ENCODE data around the gene PIGS. TPM values are rescaled to one million over a fixed set of nuclear protein-coding genes. Genes with fewer than 3 reads are reported as not detected.

The PIGS gene
- total RNA-seq, 1 experiment from 2014 or later, result 45.8 TPM

DNA sequence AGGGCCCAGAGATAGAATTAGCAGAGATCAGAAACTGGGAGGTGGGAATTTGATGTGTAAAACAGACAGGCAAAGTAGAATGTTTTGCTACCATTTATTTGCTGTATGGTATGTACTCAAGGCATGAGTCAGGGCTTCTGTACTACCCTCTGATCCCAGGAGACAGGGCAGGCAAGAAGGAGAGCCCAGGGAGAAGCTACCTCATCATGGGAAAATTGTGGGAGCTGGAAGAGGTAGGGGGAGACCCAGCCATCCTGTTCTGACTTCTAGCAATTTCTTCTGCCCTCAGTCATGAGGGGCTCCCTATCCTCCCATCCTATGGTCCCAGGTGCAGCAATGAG, 1.7 kb upstream of the PIGS start:
- no peaks in the 10 kb centered on the region for H3K27me3 ChIP-seq (ENCODE audit: insufficient read depth, low read length)
- ChIA-PET CTCF (no interaction called here), POLR2A (no interaction called here), RAD21 (ENCODE audit: low non-redundant PET in 1 of 2, low total read pairs in 2 of 2, uncharacterized antibody in 2 of 2, unreplicated experiment in 2 of 2) (no interaction called here)
- TF ChIP-seq EZH2 (IDR thresholded peaks at IDR 0.05), result no peak
- TF ChIP-seq TCF7L2 (IDR thresholded peaks at IDR 0.05; ENCODE audit: borderline replicate concordance, extremely low read depth, insufficient read depth, insufficient read length), result no peak
- H3K79me2 ChIP-seq (ENCODE audit: insufficient read depth, low read length), result peaks cover 22% of the 10 kb centered on the region
- H3K9ac ChIP-seq (ENCODE audit: low read length), result no peak overlapping the region
- no peak overlapping the region for H2AFZ ChIP-seq (ENCODE audit: low read depth, low read length, poor library complexity, severe bottlenecking)
- no peak overlapping the region for H3K27ac ChIP-seq (ENCODE audit: low read depth, low read length)
- intact Hi-C loops (cut with micrococcal nuclease), result no loop called here
- no peaks in the 10 kb centered on the region for H4K20me1 ChIP-seq (ENCODE audit: insufficient read depth)
- peaks cover 6 to 28% of the 10 kb centered on the region in 2 experiments; a peak in 3 of 4 replicates for H3K4me1 ChIP-seq (ENCODE audit: control insufficient read depth in 1 of 2, insufficient read depth in 2 of 2, low read length in 2 of 2)
- H3K36me3 ChIP-seq (ENCODE audit: control insufficient read depth in 1 of 2, insufficient read depth in 2 of 2, low read length in 2 of 2), result peaks cover 0 to 2% of the 10 kb centered on the region in 2 experiments; a peak in 2 of 4 replicates
- no peaks in the 10 kb centered on the region for H3K9me2 ChIP-seq (ENCODE audit: insufficient read depth)
- H3K9me3 ChIP-seq (ENCODE audit: control insufficient read depth in 1 of 2, insufficient read depth in 1 of 2, low read depth in 1 of 2, low read length in 2 of 2), result no peaks in the 10 kb centered on the region
- ATAC-seq, result no peak
- no peak overlapping the region for H3K4me3 ChIP-seq (replicated peaks in 1 of 2; ENCODE audit: low read depth in 1 of 2, low read length in 2 of 2)
- H3K4me2 ChIP-seq (ENCODE audit: low read length), result peak overlapping the region; percentile 99; the same call in 1 of the 2 replicates
- BruUV-seq (replicated peaks), result no TSS peak
- no peak for DNase-seq (ENCODE audit: low read depth, low spot score)

- DNase-seq (ENCODE audit: low read depth, low spot score), result no peak
These were observed 1.1 kb upstream of the PIGS start for GRCh38 chr17:28572259-28573039.

More at GRCh38 chr17:28572259-28573039, 1.1 kb upstream of the PIGS start:
- no peaks in the 10 kb centered on the region for H3K27me3 ChIP-seq (ENCODE audit: insufficient read depth, low read length)
- peak overlapping the region; percentile 99 for H3K4me2 ChIP-seq (ENCODE audit: low read length)
- peaks cover 22% of the 10 kb centered on the region for H3K79me2 ChIP-seq (ENCODE audit: insufficient read depth, low read length)
- ChIA-PET CTCF (no interaction called here), RAD21 (ENCODE audit: low non-redundant PET in 1 of 2, low total read pairs in 2 of 2, uncharacterized antibody in 2 of 2, unreplicated experiment in 2 of 2) (no interaction called here), POLR2A (interaction anchor here (1.3 kb wide), 1 partner anchor 147 kb away, joined by 3 read pairs; the partner anchor contains the start of gene RPL23A)
- no peaks in the 10 kb centered on the region for H4K20me1 ChIP-seq (ENCODE audit: insufficient read depth)
- no peak for TF ChIP-seq FOSL1 (IDR thresholded peaks at IDR 0.05; ENCODE audit: low read depth)
- H3K4me3 ChIP-seq (replicated peaks in 1 of 2; ENCODE audit: low read depth in 1 of 2, low read length in 2 of 2), result peak overlapping the region; percentile 77 to 99
- no peaks in the 10 kb centered on the region for H3K9me2 ChIP-seq (ENCODE audit: insufficient read depth)
- H3K36me3 ChIP-seq (ENCODE audit: control insufficient read depth in 1 of 2, insufficient read depth in 2 of 2, low read length in 2 of 2), result peaks cover 0 to 2% of the 10 kb centered on the region in 2 experiments; a peak in 1 of 4 replicates
- H3K27ac ChIP-seq (ENCODE audit: low read depth, low read length), result peak overlapping the region; percentile 34
- intact Hi-C loops (cut with micrococcal nuclease), result no loop called here
- H3K9ac ChIP-seq (ENCODE audit: low read length), result peak overlapping the region; percentile 91
- H3K4me1 ChIP-seq (ENCODE audit: control insufficient read depth in 1 of 2, insufficient read depth in 2 of 2, low read length in 2 of 2), result peaks cover 6 to 28% of the 10 kb centered on the region in 2 experiments; a peak in 3 of 4 replicates
- no TSS peak for BruUV-seq (replicated peaks)
- H2AFZ ChIP-seq (ENCODE audit: low read depth, low read length, poor library complexity, severe bottlenecking), result no peak overlapping the region
- ATAC-seq, result no peak
- H3K9me3 ChIP-seq (ENCODE audit: control insufficient read depth in 1 of 2, insufficient read depth in 1 of 2, low read depth in 1 of 2, low read length in 2 of 2), result no peaks in the 10 kb centered on the region
